GM19467 (cell line): ENCODE data around the gene ADCY2.

Experiments
- ATAC-seq: cut with Tn5 transposase; IDR thresholded peaks from one replicate; pipeline ENCODE4 v1.9.1; 2021; ENCODE audit warnings: mild to moderate bottlenecking, moderate library complexity; ENCODE audit not compliant: unreplicated experiment

ADCY2 gene

GRCh38 chr5:7395947-7396712 lies at the start of gene ADCY2:
ADCY2 (plus strand) TSS chr5:7396138; CDS start chr5:7396297, 159 bp downstream.
- no peak for ATAC-seq

GRCh38 chr5:7347377-7347776 lies 48.6 kb upstream of the ADCY2 start:
- ATAC-seq = no peak

DNA sequence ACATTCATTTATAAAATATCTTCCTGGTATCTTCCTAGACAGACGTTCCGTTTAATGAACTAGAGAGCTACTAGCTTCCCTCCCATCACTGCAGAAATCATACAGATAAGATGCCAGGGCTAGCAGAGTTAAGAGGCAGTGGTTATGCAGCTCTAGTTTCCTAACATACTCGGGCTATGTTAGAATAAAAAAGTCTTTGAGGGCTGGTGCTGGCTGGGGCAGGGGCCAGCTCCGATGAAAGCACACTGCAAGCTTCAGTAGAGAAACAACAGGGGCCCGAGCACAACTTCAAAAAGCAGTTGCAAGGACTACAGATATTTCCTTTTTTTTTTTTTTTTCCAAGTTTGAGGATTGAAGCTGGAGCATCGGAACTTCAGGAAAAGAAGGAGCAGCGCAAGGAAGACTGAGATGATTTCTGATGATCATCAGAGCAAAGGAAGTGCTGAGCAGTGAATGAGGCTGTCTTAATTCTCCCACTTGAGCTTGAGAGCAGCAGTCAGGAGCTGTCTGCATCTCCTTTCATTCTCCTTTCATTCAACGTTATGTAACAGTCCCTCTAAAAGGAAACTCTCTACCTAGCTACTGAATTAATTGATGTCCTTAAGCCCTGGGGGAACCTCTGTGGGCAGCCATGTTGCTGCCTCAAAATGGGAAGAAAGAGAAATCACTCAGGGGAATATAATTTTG lies 47.6 kb upstream of the ADCY2 start:
- ATAC-seq = no peak

GRCh38 chr5:7361593-7361992 lies 34.3 kb upstream of the ADCY2 start:
- no peak for ATAC-seq

- no peak for ATAC-seq
These were observed 32.8 kb upstream of the ADCY2 start for GRCh38 chr5:7363067-7363677.

- no peak for ATAC-seq
These were observed 31.6 kb upstream of the ADCY2 start for GRCh38 chr5:7364226-7364875.

- ATAC-seq = no peak
These were observed 28.2 kb upstream of the ADCY2 start for GRCh38 chr5:7367780-7368179.

DNA sequence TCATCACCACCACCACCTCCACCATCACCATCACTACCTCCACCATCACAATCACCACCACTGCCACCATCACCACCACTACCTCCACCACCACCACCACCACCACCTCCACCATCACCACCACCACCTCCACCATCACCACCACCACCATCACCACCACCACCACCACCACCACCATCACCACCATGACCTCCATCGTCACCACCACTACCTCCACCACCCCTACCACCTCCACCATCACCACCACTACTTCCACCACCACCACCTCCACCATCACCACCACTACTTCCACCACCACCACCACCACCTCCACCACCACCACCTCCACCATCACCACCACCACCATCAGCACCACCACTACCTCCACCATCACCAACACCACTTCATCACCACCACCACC lies 23.5 kb upstream of the ADCY2 start:
- no peak for ATAC-seq

DNA sequence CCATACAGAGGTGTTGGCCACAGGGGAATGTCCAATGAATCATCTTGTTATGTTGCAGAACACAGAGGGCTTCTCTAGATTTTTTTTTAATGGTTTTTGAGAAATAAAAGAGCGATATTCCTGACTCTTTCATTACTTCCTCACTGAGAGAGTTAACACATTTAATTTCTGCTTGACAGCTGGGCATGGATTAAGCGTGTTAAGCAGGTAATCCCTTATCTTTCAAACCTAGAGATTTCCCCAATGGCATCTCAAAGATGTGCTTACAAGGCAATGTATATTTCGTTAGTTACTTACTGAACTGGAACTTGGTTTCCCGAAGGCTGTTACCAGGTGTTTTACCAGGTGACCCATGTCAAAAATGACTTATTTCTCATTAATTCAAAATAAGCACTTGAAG lies 21.8 kb upstream of the ADCY2 start:
- ATAC-seq = no peak

GRCh38 chr5:7375457-7375856 lies 20.5 kb upstream of the ADCY2 start:
- no peak for ATAC-seq

- ATAC-seq = no peak
These were observed 19.1 kb upstream of the ADCY2 start for GRCh38 chr5:7376871-7377270.

GRCh38 chr5:7377761-7378160 lies 18.2 kb upstream of the ADCY2 start:
- ATAC-seq = no peak

- ATAC-seq = no peak
These were observed 13.3 kb upstream of the ADCY2 start for GRCh38 chr5:7382588-7382987.

DNA sequence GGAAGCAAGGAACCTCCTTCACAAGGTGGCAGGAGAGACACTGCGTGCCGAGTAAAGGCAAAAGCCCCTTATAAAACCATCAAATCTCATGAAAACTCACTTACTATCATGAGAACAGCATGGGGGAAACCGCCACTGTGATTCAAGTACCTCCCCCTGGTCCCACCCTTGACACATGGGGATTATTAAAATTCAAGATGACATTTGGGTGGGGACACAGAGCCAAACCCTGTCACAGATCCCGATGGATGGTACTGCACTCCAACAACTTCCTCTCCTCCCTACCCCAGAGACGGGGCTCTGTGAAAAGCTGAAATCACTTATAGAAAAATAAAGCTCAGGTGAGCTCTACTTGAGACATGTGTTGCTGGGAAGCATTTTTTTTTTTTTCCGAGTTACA lies 10.3 kb upstream of the ADCY2 start:
- ATAC-seq = no peak

GRCh38 chr5:7388553-7388952 lies 7.4 kb upstream of the ADCY2 start:
- ATAC-seq = no peak

- no peak for ATAC-seq
These were observed 4.7 kb upstream of the ADCY2 start for GRCh38 chr5:7391215-7391614.

DNA sequence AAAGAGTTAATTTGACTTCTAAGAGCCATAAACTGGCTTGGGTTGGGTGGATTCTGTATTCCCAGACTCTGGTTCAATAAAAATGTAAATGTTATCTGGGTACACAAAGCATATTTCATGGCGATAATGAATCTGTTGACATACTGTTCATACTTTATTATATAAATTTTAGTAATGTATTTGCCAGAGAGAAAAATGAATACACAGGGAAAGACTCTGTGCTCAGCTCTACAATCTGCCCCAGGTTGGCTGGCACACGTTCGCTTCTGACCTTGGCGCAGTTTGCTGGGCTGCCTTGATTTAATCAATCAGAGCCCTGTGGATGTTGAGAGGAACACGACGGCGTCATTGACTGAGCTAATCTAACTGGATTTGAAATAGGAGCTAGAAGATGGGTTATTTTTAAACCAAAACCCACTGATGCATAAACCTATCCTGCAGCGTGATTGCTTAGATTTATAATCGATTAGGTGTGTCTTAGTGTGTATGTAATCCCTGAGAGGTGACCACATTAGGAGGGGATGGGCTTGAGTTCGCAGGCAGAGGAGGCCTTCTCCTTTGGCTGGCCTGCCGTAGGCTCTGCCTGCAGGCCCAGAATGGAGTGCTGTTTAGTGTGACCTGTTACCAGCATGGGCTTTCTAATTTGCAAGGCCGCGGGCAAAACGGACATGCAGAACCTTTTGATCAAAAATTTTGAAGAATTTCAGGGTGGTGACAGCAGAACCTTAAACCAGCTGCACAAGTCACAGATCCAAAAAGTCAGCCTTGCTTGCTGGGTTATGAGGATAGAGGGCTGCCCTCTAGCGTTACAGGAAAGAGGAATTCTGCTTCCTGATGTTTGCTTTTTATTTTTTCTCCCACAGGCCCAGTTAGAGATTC lies 3.9 kb upstream of the ADCY2 start:
- no peak for ATAC-seq

DNA sequence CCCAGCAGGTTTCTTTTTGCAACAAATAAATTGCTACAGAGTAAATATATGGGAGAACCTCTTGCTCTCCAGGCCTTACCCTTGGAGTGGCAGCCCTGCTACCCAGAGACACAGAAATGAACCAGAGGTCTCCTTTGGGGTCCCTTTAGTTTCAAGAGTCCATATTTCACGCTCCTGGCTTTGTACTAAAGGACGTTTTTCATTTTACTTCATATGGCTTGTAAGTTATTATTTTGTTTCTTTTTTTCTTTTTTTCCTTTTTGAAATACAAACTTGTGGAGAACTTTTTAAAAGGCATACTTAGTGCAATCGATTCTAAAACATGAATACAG lies 3.3 kb upstream of the ADCY2 start:
- no peak for ATAC-seq

DNA sequence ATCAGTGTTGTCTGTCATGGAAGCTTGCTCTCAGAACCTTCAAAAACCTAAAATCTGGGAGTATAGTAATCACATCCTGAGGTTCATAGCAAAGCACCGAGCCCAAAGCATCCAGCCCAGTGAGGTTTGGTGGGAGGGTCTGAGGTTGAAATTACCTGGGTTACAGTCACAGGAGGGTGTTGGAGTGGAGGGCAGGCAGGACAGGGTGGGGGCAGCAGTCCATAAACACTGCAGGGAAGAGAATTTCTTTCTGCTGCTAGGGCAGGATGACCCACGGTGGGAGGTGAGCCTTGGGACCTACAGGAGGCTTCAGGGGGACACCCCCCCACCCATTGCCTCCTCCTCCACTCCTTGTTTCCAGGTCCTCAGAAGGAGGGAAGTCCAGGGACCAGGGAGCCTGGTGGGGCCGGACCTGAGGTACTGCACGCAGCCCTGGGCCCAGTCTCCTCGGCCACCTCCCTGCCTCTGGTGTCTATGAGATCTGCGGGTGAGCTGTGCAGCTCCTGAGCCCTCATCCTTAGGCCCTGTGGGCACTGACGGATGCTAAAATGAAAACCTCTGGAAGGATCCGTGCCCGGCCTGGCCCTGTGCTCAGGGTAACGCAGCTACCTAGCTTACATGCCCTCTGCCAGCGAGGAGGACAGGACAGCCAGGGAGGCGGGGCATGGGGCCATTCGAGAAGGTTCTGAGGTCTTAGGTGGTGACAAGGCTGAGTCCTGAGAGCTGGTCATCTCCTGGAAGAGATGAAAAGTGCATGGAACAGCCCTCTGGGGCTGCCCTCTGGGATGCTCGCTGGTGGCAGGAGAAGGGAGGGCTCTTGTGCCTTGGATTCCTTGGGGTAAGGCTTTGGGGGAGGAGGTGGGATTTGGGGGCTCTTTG lies 1.8 kb upstream of the ADCY2 start:
- ATAC-seq = no peak

DNA sequence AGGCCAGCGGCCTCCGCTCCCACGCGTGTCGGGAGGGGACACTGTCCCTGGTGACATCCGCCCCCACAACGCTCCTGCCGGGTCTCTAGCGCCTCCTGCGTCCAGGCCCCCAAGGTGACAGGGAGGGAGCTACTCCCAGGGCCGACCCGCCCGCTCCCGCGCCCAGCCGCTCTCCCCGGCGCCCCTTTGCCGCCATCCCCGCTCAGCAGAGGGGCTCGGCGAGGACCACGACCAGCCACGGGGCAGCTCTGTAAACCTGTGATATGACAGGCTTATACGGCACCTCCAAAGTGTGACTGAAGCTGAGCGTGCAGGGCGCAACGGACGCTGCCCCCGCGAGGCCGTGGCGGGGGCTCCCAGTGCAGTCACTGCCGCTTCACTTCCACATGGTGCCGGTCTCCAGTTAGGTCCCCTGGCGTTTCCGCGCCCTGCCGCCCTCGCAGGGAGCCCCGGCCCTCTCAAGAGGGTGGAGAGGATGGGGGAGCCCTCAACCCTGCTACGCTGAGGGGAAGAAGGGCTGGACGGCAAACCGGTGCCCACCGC lies 978 bp upstream of the ADCY2 start:
- no peak for ATAC-seq
